ENCODE results near the gene CHST11. TPM values are rescaled to one million over a fixed set of nuclear protein-coding genes. Genes with fewer than 3 reads are reported as not detected.
A peak's percentile ranks its signal among the peaks of the same experiment; 100 is the strongest.

Gene CHST11
- total and polyA plus RNA-seq, 2 of the 4 experiments (the other 2 are of a cell fraction) = 1.4 to 2.7 TPM

DNA sequence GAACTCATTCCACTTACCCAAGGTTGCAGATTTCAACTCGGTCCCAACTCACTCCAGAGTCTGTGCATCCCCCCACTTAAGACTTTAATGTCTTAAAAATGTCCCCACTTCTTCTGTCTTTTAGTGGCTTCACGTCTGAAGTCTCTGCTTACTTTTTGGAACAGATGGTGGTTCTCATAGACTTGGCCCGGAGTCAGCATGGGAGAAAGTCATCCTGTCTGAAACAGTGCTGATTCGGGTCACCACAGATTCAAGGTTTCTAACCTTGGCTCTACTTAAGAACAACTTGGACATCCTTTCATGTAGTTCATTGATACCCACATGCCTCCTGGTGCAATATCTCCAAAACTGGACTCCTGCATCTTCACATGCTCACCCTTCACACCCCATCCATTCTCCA lies 26.0 kb downstream of the CHST11 start:
- in situ Hi-C loops (cut with MboI; ENCODE audit: low sequenced_read_pairs) = no loop called here
- dilution Hi-C loops (cut with HindIII; ENCODE audit: low sequenced_read_pairs, unreplicated experiment) = no loop called here
- H4K5ac ChIP-seq (ENCODE audit: low read depth, low read length) = no peak overlapping the region
- no peak overlapping the region for H3K4me2 ChIP-seq (ENCODE audit: low read depth, low read length)
- peaks cover 8% of the 10 kb centered on the region for H3K9me3 ChIP-seq (ENCODE audit: control insufficient read depth, insufficient read depth, low read length)
- H3K79me1 ChIP-seq (ENCODE audit: low read depth in 1 of 2, low read length in 2 of 2) = no peaks in the 10 kb centered on the region
- H3K18ac ChIP-seq (ENCODE audit: low read depth, low read length) = no peak overlapping the region
- H4K20me1 ChIP-seq (ENCODE audit: insufficient read depth, low read length) = no peaks in the 10 kb centered on the region
- no peak overlapping the region for H3K9ac ChIP-seq (ENCODE audit: low read depth, low read length)
- DNase-seq = no peak
- H3K56ac ChIP-seq (ENCODE audit: extremely low read depth, insufficient read depth, low read length) = no peak overlapping the region
- 54% methylated on average over 4 of the region's 4 CpGs; no CpG with 5 or more reads in 1 of the 2 experiments for WGBS, 2 experiments (ENCODE audit: extremely low coverage in 2 of 2, insufficient read length in 1 of 2)
- peaks cover 5% of the 10 kb centered on the region; the same call in 1 of the 2 replicates for H3K9me1 ChIP-seq (ENCODE audit: insufficient read depth, low read length)
- no peaks in the 10 kb centered on the region for H3K27me3 ChIP-seq (ENCODE audit: control insufficient read depth, insufficient read depth, low read length)
- no peak for TF ChIP-seq MAZ (IDR thresholded peaks at IDR 0.05; ENCODE audit: borderline replicate concordance, low read depth, low read length)
- no peak for TF ChIP-seq RAD21 (IDR thresholded peaks at IDR 0.05; ENCODE audit: low read length)
- TF ChIP-seq SMC3 (IDR thresholded peaks at IDR 0.05; ENCODE audit: low read depth, low read length) = no peak
- TF ChIP-seq, protein P1, sequence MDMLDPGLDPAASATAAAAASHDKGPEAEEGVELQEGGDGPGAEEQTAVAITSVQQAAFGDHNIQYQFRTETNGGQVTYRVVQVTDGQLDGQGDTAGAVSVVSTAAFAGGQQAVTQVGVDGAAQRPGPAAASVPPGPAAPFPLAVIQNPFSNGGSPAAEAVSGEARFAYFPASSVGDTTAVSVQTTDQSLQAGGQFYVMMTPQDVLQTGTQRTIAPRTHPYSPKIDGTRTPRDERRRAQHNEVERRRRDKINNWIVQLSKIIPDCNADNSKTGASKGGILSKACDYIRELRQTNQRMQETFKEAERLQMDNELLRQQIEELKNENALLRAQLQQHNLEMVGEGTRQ (IDR thresholded peaks at IDR 0.05; ENCODE audit: low read depth, low read length) = no peak
- TF ChIP-seq CHD1 (IDR thresholded peaks at IDR 0.05; ENCODE audit: low read depth, low read length) = no peak
- TF ChIP-seq, protein P2, sequence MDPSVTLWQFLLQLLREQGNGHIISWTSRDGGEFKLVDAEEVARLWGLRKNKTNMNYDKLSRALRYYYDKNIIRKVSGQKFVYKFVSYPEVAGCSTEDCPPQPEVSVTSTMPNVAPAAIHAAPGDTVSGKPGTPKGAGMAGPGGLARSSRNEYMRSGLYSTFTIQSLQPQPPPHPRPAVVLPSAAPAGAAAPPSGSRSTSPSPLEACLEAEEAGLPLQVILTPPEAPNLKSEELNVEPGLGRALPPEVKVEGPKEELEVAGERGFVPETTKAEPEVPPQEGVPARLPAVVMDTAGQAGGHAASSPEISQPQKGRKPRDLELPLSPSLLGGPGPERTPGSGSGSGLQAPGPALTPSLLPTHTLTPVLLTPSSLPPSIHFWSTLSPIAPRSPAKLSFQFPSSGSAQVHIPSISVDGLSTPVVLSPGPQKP (IDR thresholded peaks at IDR 0.05; ENCODE audit: borderline replicate concordance, low read depth, low read length) = no peak
- TF ChIP-seq NFE2L2 (IDR thresholded peaks at IDR 0.05; ENCODE audit: low read depth, low read length) = no peak
- TF ChIP-seq RCOR1 (IDR thresholded peaks at IDR 0.05; ENCODE audit: insufficient replicate concordance, low read length) = no peak
- TF ChIP-seq RFX5 (IDR thresholded peaks at IDR 0.05; ENCODE audit: low read depth, low read length) = no peak
- TF ChIP-seq, protein P3, sequence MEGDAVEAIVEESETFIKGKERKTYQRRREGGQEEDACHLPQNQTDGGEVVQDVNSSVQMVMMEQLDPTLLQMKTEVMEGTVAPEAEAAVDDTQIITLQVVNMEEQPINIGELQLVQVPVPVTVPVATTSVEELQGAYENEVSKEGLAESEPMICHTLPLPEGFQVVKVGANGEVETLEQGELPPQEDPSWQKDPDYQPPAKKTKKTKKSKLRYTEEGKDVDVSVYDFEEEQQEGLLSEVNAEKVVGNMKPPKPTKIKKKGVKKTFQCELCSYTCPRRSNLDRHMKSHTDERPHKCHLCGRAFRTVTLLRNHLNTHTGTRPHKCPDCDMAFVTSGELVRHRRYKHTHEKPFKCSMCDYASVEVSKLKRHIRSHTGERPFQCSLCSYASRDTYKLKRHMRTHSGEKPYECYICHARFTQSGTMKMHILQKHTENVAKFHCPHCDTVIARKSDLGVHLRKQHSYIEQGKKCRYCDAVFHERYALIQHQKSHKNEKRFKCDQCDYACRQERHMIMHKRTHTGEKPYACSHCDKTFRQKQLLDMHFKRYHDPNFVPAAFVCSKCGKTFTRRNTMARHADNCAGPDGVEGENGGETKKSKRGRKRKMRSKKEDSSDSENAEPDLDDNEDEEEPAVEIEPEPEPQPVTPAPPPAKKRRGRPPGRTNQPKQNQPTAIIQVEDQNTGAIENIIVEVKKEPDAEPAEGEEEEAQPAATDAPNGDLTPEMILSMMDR (conservative IDR thresholded peaks at IDR 0.05; ENCODE audit: low read depth, low read length) = no peak
- H4K8ac ChIP-seq (ENCODE audit: low read depth in 2 of 2, low read length in 2 of 2) = no peak overlapping the region
- no peak overlapping the region for H3K23ac ChIP-seq (ENCODE audit: low read depth, low read length)
- H3K36me3 ChIP-seq (ENCODE audit: control insufficient read depth, insufficient read depth, low read length) = no peaks in the 10 kb centered on the region
- no peak overlapping the region; the same call in 1 of the 2 replicates for H4K91ac ChIP-seq (ENCODE audit: insufficient read depth, low read depth, low read length)
- H3K14ac ChIP-seq (replicated peaks; ENCODE audit: low read depth, low read length) = no peak overlapping the region
- intact Hi-C loops (cut with micrococcal nuclease) = no loop called here
- no TSS peak for BruUV-seq (replicated peaks)
- peak overlapping the region; percentile 20; the same call in 1 of the 2 replicates for H2BK20ac ChIP-seq (ENCODE audit: low read depth, low read length)
- ChIA-PET POLR2A (ENCODE audit: unreplicated experiment) (no interaction called here), CTCF (interaction anchor here (0.9 kb wide), 1 partner anchor 10 kb away, joined by 3 read pairs; no protein-coding TSS in a partner anchor)
- no peak overlapping the region for H2BK5ac ChIP-seq (ENCODE audit: low read depth, low read length, poor library complexity, severe bottlenecking)
- no peak for ATAC-seq (ENCODE audit: low read depth)
- H2BK15ac ChIP-seq (ENCODE audit: low read depth, low read length) = no peak overlapping the region
- 0 out of 2 replicates have a peak, but pooled peaks cover 2% of the 10 kb centered on the region for H3K4me1 ChIP-seq (ENCODE audit: control insufficient read depth, insufficient read depth, low read length)
- H2AK9ac ChIP-seq (replicated peaks; ENCODE audit: low read depth, low read length, poor library complexity) = no peak overlapping the region
- H3K4ac ChIP-seq (ENCODE audit: low read depth, low read length) = no peak overlapping the region
- no peak overlapping the region for H2AK5ac ChIP-seq (ENCODE audit: low read depth, low read length)
- no peak overlapping the region for H2BK120ac ChIP-seq (ENCODE audit: low read depth, low read length)
- no peak overlapping the region for H3K27ac ChIP-seq (ENCODE audit: insufficient read depth, low read length)
- no peak overlapping the region for H2AFZ ChIP-seq (replicated peaks; ENCODE audit: low read length, poor library complexity)
- H3K4me3 ChIP-seq (ENCODE audit: insufficient read depth, low read depth, low read length) = no peak overlapping the region
